Measurements from ENCODE around the gene MFAP5. TPM values are rescaled to one million over a fixed set of nuclear protein-coding genes. Genes with fewer than 3 reads are reported as not detected.

MFAP5 gene
- total and polyA plus RNA-seq, 2 donors (not counting 3 experiments of a cell fraction or from before 2014, with no cell fraction given), result 0.39 TPM; not detected in 1

GRCh38 chr12:8702159-8702558 lies 39.5 kb upstream of the MFAP5 start:
- FAIRE-seq, result no peak
- no TSS peak for BruUV-seq (replicated peaks)
- H3K79me2 ChIP-seq (ENCODE audit: control insufficient read depth, insufficient read depth, low read length), result peaks cover 60% of the 10 kb centered on the region
- ChIA-PET POLR2A (interaction anchor here (0.6 kb wide), 1 partner anchor 13 kb away, joined by 6 read pairs; no protein-coding TSS in a partner anchor), CTCF (interaction anchor here (0.7 to 2.6 kb wide), 7 partner anchors 20 to 248 kb away, joined by 3 to 12 read pairs (median 4); partner anchors contain the start of gene M6PR)
- H3K27ac ChIP-seq (ENCODE audit: insufficient read depth, low read depth, low read length), result no peak overlapping the region
- DNase-seq (ENCODE audit: low read depth, low spot score), result no peak
- H3K4me2 ChIP-seq (ENCODE audit: insufficient read depth, low read length), result no peak overlapping the region
- H3K27me3 ChIP-seq (ENCODE audit: control insufficient read depth in 2 of 2, insufficient read depth in 2 of 2, low read length in 2 of 2), result no peaks in the 10 kb centered on the region
- H3K9ac ChIP-seq (replicated peaks; ENCODE audit: extremely low read depth, insufficient read depth, low read length), result no peak overlapping the region
- peaks cover 16% of the 10 kb centered on the region for H3K4me1 ChIP-seq (ENCODE audit: control insufficient read depth, extremely low read depth, insufficient read depth, low read length)
- H4K20me1 ChIP-seq (replicated peaks; ENCODE audit: control insufficient read depth, extremely low read depth, insufficient read depth, low read length), result peaks cover 12% of the 10 kb centered on the region
- peaks cover 0 to under 1% of the 10 kb centered on the region in 2 experiments for H3K36me3 ChIP-seq (ENCODE audit: control insufficient read depth in 2 of 2, extremely low read depth in 1 of 2, insufficient read depth in 2 of 2, low read length in 2 of 2)
- H3K9me1 ChIP-seq (replicated peaks; ENCODE audit: control insufficient read depth, extremely low read depth, insufficient read depth, low read length), result no peaks in the 10 kb centered on the region
- no peak for TF ChIP-seq FOS (IDR thresholded peaks at IDR 0.05; ENCODE audit: borderline replicate concordance, insufficient read depth, low read length)
- no peak for TF ChIP-seq POLR2AphosphoS5 (IDR thresholded peaks at IDR 0.05; ENCODE audit: insufficient read depth, low read depth, low read length)
- no peak for TF ChIP-seq POLR2A (IDR thresholded peaks at IDR 0.05; ENCODE audit: low read depth, low read length)
- TF ChIP-seq CTCF (IDR thresholded peaks at IDR 0.05; ENCODE audit: extremely low read depth in 1 of 2, insufficient read depth in 1 of 2, low read depth in 1 of 2, low read length in 2 of 2), result no peak
- no peak for TF ChIP-seq MAX (IDR thresholded peaks at IDR 0.05; ENCODE audit: insufficient read depth, insufficient read length)
- no peak for TF ChIP-seq MYC (IDR thresholded peaks at IDR 0.05; ENCODE audit: low read depth, low read length)
- TF ChIP-seq JUN (IDR thresholded peaks at IDR 0.05; ENCODE audit: borderline replicate concordance, insufficient read depth, insufficient read length, low read depth), result no peak
- TF ChIP-seq EZH2 (IDR thresholded peaks at IDR 0.05; ENCODE audit: borderline replicate concordance, low read depth, low read length, severe bottlenecking), result no peak
- TF ChIP-seq GATA2 (IDR thresholded peaks at IDR 0.05; ENCODE audit: insufficient read depth, insufficient read length, low read depth, low read length), result no peak
- no peaks in the 10 kb centered on the region for H3K9me3 ChIP-seq (replicated peaks; ENCODE audit: control insufficient read depth, insufficient read depth, low read length)
- H3K4me3 ChIP-seq (replicated peaks in 1 of 3; ENCODE audit: insufficient read depth in 1 of 3, low read depth in 1 of 3, low read length in 3 of 3), result no peak overlapping the region
- dilution Hi-C loops (cut with MboI; ENCODE audit: extremely low pct_ligation_motif_present, low sequenced_read_pairs) (no loop called here), intact Hi-C loops (cut with micrococcal nuclease) (no loop called here)
- H2AFZ ChIP-seq (ENCODE audit: low read depth, low read length), result no peak overlapping the region

Data from endothelial cell of umbilical vein (primary cell).